Esophagus squamous epithelium (tissue), 5 donors: ENCODE measurements around the gene CLK4. TPM values are rescaled to one million over a fixed set of nuclear protein-coding genes. Genes with fewer than 3 reads are reported as not detected.

Experiments used
- DNase-seq: peaks from one replicate; lab custom pipeline; 2025; lab: John Stamatoyannopoulos, UW
- H3K27ac ChIP-seq, 4 donors: fragments of 200-600 bp; sonication (generic); one replicate each; pipeline ENCODE4 v1.5.1; 2016 to 2019; ENCODE audit warnings: mild to moderate bottlenecking in 1 of 4
- H3K27me3 ChIP-seq, 4 donors: fragments of 200-600 bp; sonication (generic); 1 replicate in 3 of 4; 2 replicates in 1 of 4; pipeline versions ENCODE4 v1.5.1 to v1.6.0; 2017 to 2021; ENCODE audit warnings: antibody characterized with exemption in 1 of 4
- H3K36me3 ChIP-seq, 3 donors: fragments of 200-600 bp; sonication (generic); one replicate each; pipeline ENCODE4 v1.5.1; 2016 to 2019
- H3K4me1 ChIP-seq, 3 donors: fragments of 200-600 bp; sonication (generic); one replicate each; pipeline ENCODE4 v1.5.1; 2017 to 2019
- H3K4me3 ChIP-seq, 4 donors: fragments of 200-600 bp; sonication (generic); 1 replicate in 3 of 4; 2 replicates in 1 of 4; pipeline ENCODE4 v1.5.1; 2016 to 2019; ENCODE audit warnings: mild to moderate bottlenecking in 2 of 4, moderate library complexity in 1 of 4
- H3K9me3 ChIP-seq, 3 donors: fragments of 200-600 bp; sonication (generic); one replicate each; pipeline ENCODE4 v1.5.1; 2016 to 2019
- POLR2A ChIP-seq, 4 donors: fragments of 450-650 bp; IDR thresholded peaks; one replicate each; pipeline ENCODE4 v1.6.1; 2017; ENCODE audit warnings: antibody characterized with exemption in 4 of 4, mild to moderate bottlenecking in 4 of 4, moderate library complexity in 3 of 4
- WGBS, 2 donors: methylation state at CpG; one replicate each; pipeline ENCODE4 v1.1.5; 2018; 5-methylcytosine and 5-hydroxymethylcytosine counted together
- intact Hi-C: fragments of 100-400 bp; cut with DNase I; formaldehyde crosslinking; loops from one replicate; pipeline ENCODE4 v1.15.0; 2022
- total RNA-seq, 4 donors: library from RNA; depleted of rRNA; stranded (reverse); fragments of >200 nt; gene quantifications; one replicate each; pipeline ENCODE4 v1.1.0, GENCODE V29; 2016
- TF ChIP-seq, protein P1 (sequence below), 6 experiments: fragments of 450-650 bp in 4 of 6; fragments of 200-600 bp in 2 of 6; sonication (generic) in 2 of 6; IDR thresholded peaks; one replicate each; pipeline ENCODE4 v1.5.1; 2016 to 2019; ENCODE audit warnings: antibody characterized with exemption in 6 of 6, mild to moderate bottlenecking in 4 of 6, moderate library complexity in 4 of 6
- donor health status: DM: yes; HTN: yes; CAD: no.

The CLK4 gene
- total RNA-seq, 4 donors from 2014 or later = 5.2 to 38.5 (median 12.6) TPM

DNA sequence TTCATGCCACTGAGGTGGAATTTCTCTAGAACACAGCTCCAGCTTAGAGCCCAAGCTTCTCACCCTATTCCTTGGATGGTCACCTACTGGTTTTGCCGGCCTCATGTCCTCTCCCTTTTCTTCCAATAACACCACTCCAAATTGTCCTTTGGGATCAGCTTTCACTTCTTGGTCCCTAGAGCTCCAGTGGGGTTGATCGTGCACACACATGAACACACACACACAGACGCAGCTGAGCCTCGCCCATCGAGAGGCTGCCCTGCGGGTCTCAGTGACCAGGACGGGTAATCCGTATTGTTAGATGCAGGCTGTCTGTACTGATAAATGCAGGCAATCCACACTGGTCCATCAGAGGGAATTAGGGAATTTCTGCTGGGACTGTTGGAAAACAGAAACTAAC lies 43.6 kb downstream of the CLK4 start:
- H3K4me3 ChIP-seq = no peak overlapping the region
- H3K36me3 ChIP-seq = no peaks in the 10 kb centered on the region
- DNase-seq = no peak
- intact Hi-C loops = loop anchor here (10.0 kb wide), 1 partner anchor 298 kb away; no protein-coding TSS in a partner anchor
- H3K4me1 ChIP-seq = no peaks in the 10 kb centered on the region
- no peak overlapping the region for H3K27ac ChIP-seq
- 91 to 100% methylated on average over 4 to 6 of the region's 8 CpGs for WGBS, 2 donors
- H3K27me3 ChIP-seq = peaks cover 0 to 49% (median 0%) of the 10 kb centered on the region in 4 donors
- H3K9me3 ChIP-seq = no peaks in the 10 kb centered on the region
- no peak for TF ChIP-seq POLR2A (IDR thresholded peaks at IDR 0.05)
- TF ChIP-seq, protein P1, sequence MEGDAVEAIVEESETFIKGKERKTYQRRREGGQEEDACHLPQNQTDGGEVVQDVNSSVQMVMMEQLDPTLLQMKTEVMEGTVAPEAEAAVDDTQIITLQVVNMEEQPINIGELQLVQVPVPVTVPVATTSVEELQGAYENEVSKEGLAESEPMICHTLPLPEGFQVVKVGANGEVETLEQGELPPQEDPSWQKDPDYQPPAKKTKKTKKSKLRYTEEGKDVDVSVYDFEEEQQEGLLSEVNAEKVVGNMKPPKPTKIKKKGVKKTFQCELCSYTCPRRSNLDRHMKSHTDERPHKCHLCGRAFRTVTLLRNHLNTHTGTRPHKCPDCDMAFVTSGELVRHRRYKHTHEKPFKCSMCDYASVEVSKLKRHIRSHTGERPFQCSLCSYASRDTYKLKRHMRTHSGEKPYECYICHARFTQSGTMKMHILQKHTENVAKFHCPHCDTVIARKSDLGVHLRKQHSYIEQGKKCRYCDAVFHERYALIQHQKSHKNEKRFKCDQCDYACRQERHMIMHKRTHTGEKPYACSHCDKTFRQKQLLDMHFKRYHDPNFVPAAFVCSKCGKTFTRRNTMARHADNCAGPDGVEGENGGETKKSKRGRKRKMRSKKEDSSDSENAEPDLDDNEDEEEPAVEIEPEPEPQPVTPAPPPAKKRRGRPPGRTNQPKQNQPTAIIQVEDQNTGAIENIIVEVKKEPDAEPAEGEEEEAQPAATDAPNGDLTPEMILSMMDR (IDR thresholded peaks at IDR 0.05) = no peak

GRCh38 chr5:178582291-178582690 lies 44.6 kb downstream of the CLK4 start:
- Histone ChIP-seq H3K36me3 (no peaks in the 10 kb centered on the region), H3K9me3 (no peaks in the 10 kb centered on the region), H3K4me3 (no peak overlapping the region), H3K27me3 (peaks cover 0 to 49% (median 0%) of the 10 kb centered on the region in 4 donors), H3K4me1 (no peaks in the 10 kb centered on the region), H3K27ac (no peak overlapping the region)
- no peak for DNase-seq
- 80 to 83% methylated on average over 7 to 12 of the region's 13 CpGs for WGBS, 2 donors
- intact Hi-C loops = loop anchor here (10.0 kb wide), 1 partner anchor 297 kb away; no protein-coding TSS in a partner anchor
- TF ChIP-seq, protein P1 (IDR thresholded peaks at IDR 0.05) = no peak
- no peak for TF ChIP-seq POLR2A (IDR thresholded peaks at IDR 0.05)

DNA sequence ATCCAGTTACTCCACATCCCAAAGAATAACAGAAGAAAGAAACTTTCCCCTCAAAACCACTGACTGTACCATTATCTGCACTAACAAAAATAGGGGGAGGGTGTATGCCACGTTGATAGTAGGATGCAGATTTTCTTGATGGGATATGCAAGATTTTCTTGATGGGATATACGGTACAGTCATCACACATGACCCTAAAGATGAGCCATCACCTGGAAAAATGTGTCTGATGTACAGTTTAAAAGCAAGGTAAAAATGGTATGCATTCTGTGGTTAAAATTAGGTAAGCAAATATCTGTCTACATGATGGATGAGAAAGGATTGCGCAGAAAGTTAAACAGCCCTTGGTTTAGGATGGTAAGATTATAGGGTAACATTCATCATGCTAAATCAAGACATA lies 45.2 kb downstream of the CLK4 start:
- H3K4me3 ChIP-seq = no peak overlapping the region
- WGBS, 2 donors = 56 to 61% methylated on average over 3 of the region's 3 CpGs
- H3K36me3 ChIP-seq = no peaks in the 10 kb centered on the region
- H3K9me3 ChIP-seq = no peaks in the 10 kb centered on the region
- no peak for DNase-seq
- peaks cover 0 to 56% (median 0%) of the 10 kb centered on the region in 4 donors for H3K27me3 ChIP-seq
- H3K4me1 ChIP-seq = peaks cover 0 to 7% (median 4%) of the 10 kb centered on the region in 3 donors
- no peak for TF ChIP-seq POLR2A (IDR thresholded peaks at IDR 0.05)
- TF ChIP-seq, protein P1 (IDR thresholded peaks at IDR 0.05) = no peak
- intact Hi-C loops = loop anchor here (10.0 kb wide), 1 partner anchor 297 kb away; no protein-coding TSS in a partner anchor
- no peak overlapping the region for H3K27ac ChIP-seq

DNA sequence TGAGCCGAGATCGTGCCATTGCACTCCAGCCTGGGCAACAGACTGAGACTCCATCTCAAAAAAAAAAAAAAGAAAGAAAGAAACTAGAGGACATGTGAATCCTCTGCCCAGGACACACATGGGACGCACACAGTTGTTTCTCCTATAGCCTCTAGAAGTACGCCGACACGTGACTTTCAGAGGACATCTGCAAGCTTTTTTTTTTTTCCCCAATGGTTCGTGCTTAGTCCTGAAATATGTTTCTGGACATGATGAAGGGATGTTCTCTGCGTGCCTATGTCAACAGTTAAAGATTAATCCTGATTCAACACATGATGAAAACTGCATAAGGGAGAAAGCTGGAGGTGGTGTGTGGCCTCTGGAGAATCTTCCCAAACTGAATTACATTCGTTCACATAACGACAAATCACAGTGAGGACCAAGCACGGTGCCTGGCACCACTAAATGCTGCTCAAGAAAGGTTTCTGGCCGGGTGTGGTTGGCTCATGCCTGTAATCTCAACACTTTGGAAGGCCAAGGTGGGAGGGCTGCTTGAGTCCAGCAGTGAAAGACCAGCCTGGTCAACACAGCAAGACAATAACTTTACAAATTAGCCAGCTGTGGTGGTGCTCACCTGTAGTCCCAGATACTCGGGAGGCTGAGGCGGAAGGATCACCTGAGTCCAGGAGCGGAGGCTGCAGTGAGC lies 46.4 kb downstream of the CLK4 start:
- no peak for DNase-seq
- WGBS, 2 donors = 80 to 83% methylated on average over 12 to 13 of the region's 15 CpGs
- TF ChIP-seq, protein P1 (IDR thresholded peaks at IDR 0.05) = no peak
- peaks cover 0 to 59% (median 3%) of the 10 kb centered on the region in 4 donors for H3K27me3 ChIP-seq
- no peak overlapping the region for H3K27ac ChIP-seq
- peaks cover 0 to 13% (median 5%) of the 10 kb centered on the region in 3 donors for H3K4me1 ChIP-seq
- no peaks in the 10 kb centered on the region for H3K36me3 ChIP-seq
- H3K9me3 ChIP-seq = no peaks in the 10 kb centered on the region
- H3K4me3 ChIP-seq = no peak overlapping the region
- intact Hi-C loops = loop anchor here (10.0 kb wide), 1 partner anchor 296 kb away; no protein-coding TSS in a partner anchor

DNA sequence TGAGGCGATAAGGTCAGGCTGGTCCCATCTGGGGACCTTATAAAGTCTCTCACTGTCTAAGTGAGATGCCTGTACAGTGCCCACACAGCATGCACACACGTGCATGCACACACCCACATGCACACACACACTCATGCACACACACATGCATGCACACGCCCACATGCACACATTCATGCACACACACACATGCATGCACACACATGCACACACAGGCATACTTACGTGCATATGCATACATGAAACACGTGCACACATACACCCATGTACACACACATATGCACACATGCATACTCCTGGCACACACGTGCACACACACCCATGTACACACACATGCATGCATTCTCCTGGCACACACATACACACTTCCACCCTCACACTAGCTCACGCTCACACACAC lies 48.9 kb downstream of the CLK4 start:
- DNase-seq = no peak
- 80 to 93% methylated on average over 5 to 7 of the region's 7 CpGs for WGBS, 2 donors
- Histone ChIP-seq H3K36me3 (no peaks in the 10 kb centered on the region), H3K27ac (no peak overlapping the region), H3K27me3 (peaks cover 0 to 72% (median 3%) of the 10 kb centered on the region in 4 donors), H3K4me3 (no peak overlapping the region), H3K9me3 (no peaks in the 10 kb centered on the region), H3K4me1 (peaks cover 0 to 13% (median 5%) of the 10 kb centered on the region in 3 donors)
- TF ChIP-seq, protein P1 (IDR thresholded peaks at IDR 0.05) = no peak
- no peak for TF ChIP-seq POLR2A (IDR thresholded peaks at IDR 0.05)
- intact Hi-C loops = no loop called here
